ENCODE measurements around the gene ATRN.
"Not testable (repeated sequence)": the region's sequence is repeated elsewhere in the genome, so short reads cannot be mapped to it uniquely, and the experiment has no call there.

Gene ATRN

DNA sequence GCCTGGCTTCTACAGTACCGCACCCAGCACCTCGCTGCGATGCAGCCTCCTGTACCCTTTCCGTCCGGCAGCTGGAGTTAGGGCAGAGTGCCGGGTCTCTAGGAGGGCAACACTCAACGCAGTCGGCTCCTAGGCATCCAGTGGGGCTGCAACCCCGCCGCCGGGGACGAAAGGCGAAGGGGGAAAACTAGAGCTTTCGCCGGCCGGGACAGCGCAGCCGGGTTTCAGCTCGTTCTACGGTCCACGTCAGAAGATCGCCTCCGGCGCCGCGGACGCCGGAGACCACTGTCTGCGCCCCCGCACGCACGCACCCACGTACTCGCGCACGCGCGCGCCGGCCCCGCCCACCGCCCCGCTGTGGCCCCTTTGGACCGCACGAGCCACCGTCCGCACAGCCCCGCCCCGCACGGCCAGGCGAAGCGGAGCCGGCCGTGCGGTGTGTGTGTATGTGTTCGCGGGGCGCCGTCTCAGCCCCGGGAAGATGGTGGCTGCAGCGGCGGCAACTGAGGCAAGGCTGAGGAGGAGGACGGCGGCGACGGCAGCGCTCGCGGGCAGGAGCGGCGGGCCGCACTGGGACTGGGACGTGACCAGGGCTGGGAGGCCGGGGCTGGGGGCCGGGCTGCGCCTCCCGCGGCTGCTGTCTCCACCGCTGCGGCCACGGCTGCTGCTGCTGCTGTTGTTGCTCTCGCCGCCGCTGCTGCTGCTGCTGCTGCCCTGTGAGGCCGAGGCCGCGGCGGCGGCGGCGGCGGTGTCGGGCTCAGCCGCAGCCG is at the start of gene ATRN:
Gene ATRN (plus strand): TSS at position 392 of the 770 bp plus-strand sequence. CDS start 90 bp downstream, at position 482.
- DNase-seq: peak; percentile 95

DNA sequence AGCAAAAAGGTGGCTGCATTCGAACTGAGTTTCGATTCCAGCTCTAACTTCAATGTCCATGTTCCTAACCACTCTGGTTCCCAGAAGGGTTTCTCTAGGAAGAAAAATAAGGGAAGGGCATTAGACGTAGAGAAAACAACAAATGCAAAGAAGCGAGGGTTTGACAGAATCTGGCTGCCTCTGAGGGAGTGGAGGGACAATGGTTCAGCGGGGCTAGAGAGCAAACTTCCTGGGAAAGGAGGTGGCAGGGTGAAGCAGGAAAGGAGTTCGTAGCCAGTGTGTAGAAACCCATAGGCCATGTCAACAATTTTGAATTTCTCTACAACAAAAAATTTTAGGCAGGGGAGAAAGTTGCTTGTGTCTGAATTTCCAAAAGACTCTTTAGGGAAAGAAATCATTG is 48.8 kb upstream of the ATRN start:
- DNase-seq: no peak

DNA sequence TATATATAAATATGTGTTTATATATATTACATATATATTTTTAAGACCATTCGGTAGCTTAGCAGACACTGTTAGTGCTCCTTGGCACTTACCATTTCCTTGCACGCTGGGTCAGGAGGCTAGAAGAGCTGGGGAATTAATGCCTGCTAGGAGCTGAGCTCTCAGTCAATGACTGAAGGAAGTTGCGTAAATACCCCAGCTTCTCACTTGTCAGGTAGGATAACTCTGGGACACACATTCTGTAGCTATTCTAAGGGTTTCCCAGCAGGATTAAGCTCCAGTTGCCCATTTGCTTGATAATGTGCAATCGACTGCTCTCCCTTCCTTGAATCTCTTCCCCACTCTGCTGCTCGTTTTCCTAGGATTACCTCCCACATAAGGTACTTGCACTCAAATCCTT is 47.7 kb upstream of the ATRN start:
- DNase-seq: no peak

- not testable (repeated sequence) for DNase-seq
These were observed 44.1 kb upstream of the ATRN start for GRCh38 chr20:3426766-3427165.

DNA sequence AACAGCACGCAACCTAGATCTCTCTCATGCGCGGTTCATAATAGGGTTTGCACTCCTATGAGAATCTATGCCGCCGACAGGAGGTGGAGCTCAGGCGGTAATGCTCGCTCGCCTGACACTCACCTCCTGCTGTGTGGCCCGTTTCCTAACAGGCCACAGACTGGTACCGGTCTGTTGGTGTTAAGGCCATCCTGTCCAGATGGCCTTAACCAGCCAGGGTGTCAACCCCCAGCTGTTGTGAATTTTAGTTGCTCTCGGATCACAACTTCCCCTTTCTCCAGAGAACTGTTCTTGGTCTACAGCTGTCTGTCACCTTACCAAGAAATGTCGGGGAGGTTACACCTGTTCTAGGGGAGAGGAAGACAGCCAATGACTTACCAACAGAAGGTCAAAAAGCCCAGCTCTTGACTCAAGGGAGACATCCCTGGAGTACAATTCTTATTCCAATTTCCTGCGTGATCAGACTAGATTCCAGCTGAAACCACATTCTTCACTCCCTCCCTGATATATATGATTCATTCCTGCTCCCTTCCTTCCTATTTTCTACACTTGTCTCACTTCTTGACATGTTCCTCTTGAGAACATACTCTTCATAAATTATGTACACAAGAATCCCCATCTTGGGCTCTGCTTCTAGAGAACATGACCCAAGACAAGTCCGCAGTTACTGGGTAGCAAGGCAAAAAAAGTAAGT is 40.3 kb upstream of the ATRN start:
- DNase-seq: no peak

DNA sequence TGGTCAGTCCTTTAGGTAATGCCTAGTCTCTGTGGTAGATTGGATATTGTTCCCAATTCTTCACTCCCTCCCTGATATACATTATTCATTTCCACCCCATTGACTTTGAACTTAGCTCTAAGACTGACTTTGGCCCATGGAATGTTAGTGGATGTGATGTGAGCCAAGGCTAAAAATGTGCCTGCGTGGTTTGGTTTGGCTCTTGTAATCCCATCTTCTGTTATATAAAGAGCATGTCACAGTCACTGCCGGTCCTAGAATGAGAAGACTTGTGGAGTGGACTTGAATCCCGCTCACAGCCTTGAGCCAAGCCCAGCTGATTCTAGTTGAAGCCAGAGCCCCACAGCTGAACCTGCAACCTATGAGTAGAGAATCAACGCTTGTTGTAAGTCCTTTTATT is 39.7 kb upstream of the ATRN start:
- DNase-seq: no peak

- no peak for DNase-seq
These were observed 38.0 kb upstream of the ATRN start for GRCh38 chr20:3432844-3433243.

GRCh38 chr20:3433744-3434143 is 37.1 kb upstream of the ATRN start:
- DNase-seq: no peak

- DNase-seq: no peak
These were observed 36.6 kb upstream of the ATRN start for GRCh38 chr20:3434232-3434631.

DNA sequence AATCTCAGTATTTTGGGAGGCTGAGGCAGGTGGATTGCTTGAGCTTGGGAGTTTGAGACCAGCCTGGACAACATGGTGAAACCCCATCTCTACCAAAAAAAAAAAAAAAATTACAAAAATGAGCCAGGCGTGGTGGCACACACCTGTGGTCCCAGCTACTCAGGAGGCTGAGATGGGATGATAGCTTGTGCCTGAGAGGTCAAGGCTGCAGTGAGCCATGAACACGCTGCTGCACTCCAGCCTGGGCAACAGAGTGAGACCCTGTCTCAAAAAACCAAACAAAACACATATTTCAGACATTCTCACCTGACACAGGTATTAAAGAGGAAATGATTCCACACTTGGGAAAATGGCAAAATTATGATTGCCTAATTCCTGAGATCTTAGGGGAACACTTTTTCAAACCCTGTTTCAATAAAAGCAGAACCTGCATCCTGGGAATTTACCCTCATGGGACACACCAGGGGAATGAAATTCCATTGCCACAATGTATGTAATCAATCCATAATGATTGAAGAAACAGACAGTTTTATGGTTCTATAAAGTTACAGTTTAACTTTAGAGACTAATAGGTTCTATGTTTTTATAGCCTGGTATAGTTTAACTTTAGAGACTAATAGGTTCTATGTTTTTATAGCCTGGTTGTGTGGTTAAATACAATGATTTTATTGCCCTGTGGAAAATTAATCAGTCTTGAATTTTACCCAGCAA is 33.8 kb upstream of the ATRN start:
- DNase-seq: no peak

DNA sequence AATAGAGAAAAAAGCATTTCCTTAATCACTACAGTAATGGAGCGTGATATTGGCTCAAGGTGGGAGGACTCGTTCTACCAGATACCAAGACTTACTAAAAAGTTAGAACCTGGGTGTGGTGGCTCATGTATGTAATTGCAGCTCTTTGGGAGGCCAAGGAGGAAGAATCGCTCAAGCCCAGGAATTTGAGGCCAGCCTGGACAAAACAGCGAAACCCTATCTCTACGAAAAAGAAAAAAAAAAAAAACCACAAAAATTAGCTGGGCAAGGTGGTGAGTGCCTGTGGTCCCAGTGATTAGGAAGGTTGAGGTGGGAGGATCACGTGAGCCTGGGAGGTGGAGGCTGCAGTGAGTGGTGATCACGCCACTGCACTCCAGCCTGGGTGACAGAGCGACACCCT is 24.0 kb upstream of the ATRN start:
- DNase-seq: no peak

- no peak for DNase-seq
These were observed 23.5 kb upstream of the ATRN start for GRCh38 chr20:3447321-3447720.

DNA sequence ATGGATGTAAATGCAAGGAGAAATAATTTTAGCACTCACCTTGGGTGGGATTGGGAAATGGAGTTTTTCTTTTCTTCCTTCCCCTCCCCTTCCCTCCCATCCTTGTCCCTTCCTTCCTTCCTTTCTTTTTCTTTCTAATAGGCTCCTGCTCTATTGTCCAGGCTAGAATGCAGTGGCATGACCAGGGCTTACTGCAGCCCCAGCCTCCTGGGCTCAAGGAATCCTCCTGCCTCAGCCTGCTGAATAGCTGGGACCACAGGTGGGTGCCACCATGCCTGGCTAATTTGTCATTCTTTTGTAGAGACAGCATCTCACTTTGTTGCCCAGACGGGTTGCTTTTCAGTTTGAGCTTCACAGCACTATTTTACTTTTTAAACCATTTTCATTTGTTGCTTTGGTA is 21.5 kb upstream of the ATRN start:
- DNase-seq: no peak

DNA sequence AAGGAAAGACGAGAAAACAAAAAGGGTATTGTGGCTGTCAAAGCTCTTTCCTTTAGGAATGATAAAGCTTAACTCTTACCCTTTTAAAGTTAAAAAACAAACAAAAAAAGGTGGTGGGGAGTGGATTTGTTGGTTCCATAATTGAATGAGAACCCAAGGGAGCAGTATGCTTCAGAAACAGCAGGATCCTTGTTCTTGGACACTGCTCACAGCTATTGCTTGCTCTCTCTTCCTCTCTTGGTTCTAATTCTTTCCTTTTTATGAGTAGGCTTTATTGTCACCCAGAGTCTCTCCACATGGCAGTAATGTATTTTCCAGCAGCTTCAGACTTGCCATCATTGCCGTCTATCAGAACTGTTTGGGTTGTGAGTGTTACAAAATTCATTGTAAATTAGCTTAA is 18.7 kb upstream of the ATRN start:
- no peak for DNase-seq

DNA sequence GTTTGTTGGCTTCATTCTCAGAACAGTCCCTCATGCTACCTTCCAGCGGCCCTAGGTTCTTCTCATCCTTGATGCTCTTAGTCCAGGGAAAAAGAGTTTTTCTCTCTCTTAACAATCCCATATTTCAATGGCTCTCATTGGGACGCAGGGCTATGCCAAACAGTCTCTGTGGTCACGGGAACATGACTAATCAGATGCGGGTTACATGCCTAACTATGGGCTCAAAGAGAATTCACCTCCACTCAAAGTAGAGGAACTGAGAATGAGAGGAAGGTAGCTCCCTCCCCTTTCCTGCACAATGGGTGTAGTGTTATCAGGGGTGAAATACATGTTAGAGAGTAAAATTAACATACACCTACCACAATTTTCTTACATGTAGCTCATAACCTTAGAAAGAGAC is 18.1 kb upstream of the ATRN start:
- DNase-seq: no peak

DNA sequence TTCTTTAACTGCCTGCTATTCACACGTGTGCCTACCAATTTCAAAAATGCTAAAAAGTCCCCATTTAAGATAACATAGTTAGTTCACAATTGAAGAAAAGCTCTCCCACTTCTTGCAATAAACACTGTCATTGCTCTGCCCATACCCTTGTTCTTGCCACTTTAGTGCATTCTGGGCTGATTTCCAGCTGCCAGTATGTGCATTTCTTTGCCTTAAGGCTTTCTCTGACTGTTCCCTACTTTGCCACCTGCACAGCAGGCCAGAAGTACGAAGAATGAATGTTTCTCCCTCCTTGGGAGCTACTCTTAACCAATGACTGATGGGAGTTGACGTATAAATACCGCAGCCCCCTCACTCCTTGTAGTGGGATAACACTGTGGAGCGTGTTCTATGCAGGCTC is 16.0 kb upstream of the ATRN start:
- no peak for DNase-seq

DNA sequence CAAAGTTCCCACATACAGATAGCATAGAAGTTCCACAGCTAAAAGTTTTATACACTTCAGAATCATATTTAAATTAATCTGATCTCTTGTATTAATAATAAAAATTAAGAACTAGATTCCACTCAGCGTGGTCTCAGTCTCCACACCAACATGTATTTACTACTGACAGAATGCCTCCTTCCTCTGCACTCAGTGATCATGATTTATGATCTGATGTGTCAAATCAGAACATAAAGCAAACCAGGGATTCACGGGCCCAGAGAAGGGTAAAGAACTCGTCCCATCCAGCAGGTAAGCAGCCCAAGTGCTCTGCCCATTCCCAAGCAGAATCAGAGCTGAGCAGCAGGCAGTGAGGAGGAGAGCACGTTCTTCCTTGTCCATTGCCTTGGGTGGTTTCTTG is 14.2 kb upstream of the ATRN start:
- no peak for DNase-seq

DNA sequence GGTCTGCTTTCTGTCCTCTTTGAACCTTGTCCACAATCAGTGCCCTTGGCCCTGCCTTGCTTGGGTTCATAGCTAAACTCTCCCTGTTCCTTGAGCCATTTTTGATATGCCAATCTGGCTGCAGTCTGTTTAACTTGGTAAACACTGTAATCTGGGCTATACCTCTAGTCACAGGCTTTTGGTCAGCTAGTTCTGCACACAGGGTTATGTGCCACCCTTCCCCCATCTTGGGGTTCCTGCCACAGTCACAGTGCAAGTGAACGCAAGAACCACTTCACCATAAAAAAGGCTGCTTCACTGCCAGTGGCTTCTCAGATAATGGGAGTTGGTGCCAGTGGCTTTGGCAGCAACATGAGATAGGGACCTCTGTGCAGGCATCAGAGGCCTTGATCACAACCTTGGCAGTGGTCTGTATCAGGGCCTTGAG is 10.9 kb upstream of the ATRN start:
- no peak for DNase-seq

DNA sequence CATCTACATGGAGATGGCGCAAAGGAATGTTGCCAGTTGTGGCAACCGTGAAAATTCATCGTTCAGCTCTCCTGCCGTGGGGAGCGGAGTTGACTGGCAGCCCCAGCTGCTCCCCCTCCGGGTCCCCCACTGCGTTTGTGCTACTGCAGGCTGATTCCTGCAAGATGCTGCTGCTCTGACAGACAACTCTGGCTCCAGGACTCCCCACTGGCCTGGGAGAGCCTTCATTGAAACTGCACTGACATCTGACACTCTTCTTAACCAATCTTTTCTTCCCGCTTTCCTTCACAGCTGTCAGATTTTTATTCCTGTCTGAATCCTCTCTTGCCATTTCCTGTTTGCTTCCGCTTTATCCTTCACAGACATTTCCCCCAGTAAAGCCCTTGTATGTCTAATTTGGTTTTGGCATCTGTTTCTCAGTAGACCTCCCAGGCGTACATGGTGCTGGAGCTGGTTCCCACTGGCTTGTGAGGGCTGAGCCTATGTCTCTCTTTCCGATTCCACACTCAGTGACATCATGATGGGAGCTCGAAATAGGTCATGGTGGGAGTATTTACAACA is 9.5 kb upstream of the ATRN start:
- DNase-seq: no peak

- no peak for DNase-seq
These were observed 8.7 kb upstream of the ATRN start for GRCh38 chr20:3461911-3462677.

GRCh38 chr20:3464166-3464565 is 6.7 kb upstream of the ATRN start:
- DNase-seq: no peak

DNA sequence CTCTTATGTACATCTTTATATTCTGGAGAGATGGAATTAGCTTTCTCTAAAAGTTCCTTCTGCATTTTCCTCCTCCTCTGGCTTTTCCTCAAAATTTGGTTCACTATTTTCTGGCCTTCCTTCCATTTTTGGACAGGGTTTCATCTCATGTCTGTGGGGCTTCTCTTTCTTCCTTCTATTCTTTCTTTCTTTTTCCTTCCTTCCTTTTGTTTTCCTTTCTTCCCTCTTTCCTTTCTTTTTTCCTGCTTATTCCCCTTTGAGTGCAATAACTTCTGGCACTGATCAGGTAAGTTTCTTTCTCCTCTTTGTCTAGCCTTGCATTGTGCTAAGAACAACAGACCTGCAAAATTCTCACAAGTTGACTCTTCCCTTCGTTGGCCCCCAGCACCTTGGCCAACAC is 5.5 kb upstream of the ATRN start:
- DNase-seq: no peak

GRCh38 chr20:3470208-3470626 is 601 bp upstream of the ATRN start:
- no peak for DNase-seq
